Activated gamma-delta T cell treated with anti-CD3 and anti-CD28 coated beads, Interleukin-2, amount 50 U/mL, for 16 hours (primary cell): ENCODE data around the gene INSYN2B.

Source experiments
- DNase-seq: peaks from one replicate; pipeline ENCODE4 v3.0.0-alpha.2; 2020; ENCODE audit warnings: low read depth

Gene INSYN2B

DNA sequence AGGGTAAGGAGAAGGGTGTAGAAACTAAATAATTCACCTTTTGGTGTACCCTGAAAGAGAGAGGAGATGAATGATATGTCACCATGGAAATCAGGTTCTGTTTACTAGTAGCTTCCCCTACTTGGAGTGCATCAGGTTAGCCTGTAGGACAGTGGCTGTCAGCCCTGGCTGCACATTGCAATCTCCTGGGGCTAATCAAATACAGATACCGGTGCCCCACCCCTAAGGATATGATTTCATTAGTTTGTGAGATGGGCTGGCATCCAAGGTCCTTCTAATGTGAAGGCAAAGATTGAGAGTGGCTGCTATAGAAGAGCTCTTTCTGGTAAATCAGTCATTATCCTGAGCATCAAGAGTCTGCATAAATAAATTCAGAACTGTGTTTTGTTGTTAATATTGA is 47.2 kb downstream of the INSYN2B start:
- DNase-seq = no peak

DNA sequence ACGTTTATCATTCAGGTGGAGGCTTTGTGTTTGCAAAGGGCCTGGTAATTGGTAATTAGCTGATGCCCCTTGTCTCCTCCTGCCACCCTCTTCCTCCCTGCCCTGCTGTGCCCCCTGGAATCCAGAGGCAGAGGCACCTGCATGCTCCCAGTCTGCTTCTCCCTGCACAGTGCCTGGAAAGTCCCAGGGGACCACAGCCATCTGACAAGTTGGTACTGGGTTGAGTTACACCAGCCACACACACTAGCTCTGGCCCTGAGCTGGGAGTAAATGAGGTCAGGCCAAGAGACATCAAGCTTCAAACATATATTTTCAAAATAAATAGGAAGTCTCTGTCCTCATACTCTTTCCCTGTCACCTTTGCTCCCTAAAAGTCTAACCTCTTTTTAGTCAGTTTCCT is 56.3 kb downstream of the INSYN2B start:
- DNase-seq = no peak

- DNase-seq = no peak
These were observed 57.8 kb downstream of the INSYN2B start for GRCh38 chr5:169922474-169922873.

DNA sequence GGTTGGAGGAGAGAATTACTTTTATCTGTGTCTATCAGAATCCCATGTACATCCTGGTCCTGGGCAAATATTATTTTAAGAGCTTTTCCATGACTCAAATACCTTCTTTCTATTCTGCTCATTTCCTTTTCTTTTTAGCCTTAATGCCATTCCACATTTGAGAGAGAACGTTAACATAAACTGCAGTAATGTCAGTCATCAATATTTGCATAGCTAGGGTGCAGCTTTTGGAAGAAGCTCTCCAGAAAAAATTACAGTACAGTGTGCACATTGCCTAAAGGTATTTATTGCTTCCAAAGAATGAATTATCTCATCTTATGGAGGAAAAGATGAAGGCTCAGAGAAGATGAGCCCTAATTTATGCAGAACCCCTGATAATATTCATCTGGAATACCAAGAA is 58.3 kb downstream of the INSYN2B start:
- no peak for DNase-seq

GRCh38 chr5:169921384-169921783 is 58.9 kb downstream of the INSYN2B start:
- no peak for DNase-seq

DNA sequence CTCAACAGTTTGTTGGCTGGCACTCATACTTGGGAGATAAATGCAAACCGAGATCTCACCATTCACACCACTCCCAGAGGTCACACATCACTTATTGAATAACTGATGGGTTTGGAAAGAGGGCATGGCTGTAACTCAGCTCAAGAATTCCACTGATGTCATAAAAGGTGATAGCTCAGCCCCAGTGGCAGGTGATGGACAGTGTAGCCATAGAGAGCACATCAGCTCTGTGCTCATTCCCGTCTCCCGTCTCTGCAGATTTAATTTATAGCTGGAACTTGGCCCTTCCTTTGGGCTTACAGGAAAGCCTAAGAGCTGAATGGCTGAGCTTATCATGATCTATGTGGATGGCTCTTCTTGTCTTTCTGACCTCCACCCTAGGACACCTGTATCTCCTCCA is 59.8 kb downstream of the INSYN2B start:
- DNase-seq = no peak

GRCh38 chr5:169918228-169918627 is 62.1 kb downstream of the INSYN2B start:
- DNase-seq = no peak

DNA sequence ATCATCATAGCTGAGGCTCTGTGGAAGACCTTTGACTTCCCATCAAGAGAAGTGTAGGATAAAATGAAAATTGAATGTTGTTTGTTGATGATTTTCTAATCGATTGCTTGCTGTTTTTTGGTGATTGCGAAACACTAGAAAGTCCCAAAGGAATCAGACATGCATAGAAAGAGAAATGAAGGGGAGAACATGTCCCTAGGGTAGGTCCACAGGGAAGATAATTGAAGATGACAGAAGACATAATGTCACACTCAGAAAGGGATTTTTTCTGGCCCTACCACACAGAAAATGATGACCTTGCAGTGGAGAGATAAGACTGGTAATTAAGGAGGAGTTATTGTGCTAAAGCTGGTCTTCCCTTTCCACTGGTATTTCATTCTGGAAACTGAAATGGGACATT is 62.8 kb downstream of the INSYN2B start:
- no peak for DNase-seq

DNA sequence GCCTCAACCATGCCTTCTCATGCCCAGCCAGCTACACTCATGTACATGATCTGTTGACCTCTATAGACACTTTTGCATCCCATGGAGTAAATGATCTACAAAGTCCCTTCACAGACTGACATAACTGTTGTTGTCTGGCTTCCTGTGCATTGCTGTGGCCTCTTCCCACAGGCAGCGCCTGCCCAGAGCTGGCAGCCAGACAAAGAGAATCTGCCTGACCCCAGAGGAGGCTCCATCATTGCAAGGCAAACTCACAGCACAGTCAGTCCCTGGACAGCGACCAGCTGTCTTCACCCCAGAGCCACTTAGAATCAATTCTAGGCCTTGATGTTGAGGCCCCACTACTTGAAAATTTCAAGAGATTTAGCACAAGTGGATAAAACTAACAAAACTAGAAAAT is 65.5 kb downstream of the INSYN2B start:
- no peak for DNase-seq

DNA sequence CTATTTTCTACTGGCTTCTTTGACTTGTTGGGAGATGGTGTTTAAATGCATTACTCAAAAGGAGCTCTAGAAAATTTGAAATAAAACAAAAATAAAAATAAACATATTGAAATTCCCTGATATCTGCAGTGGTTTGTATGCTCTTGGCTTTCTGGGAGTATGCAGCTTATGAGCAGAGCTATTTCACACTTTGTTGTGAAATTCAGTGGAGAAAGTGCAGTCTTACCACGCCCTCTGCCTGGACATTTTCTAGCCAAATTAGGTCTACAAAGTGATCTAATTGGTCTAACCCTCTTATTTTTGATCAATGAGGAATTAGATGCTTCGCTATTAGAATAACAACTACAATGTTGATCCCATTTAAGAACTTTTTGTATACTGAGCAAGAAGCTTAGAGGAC is 66.8 kb downstream of the INSYN2B start:
- DNase-seq = no peak

DNA sequence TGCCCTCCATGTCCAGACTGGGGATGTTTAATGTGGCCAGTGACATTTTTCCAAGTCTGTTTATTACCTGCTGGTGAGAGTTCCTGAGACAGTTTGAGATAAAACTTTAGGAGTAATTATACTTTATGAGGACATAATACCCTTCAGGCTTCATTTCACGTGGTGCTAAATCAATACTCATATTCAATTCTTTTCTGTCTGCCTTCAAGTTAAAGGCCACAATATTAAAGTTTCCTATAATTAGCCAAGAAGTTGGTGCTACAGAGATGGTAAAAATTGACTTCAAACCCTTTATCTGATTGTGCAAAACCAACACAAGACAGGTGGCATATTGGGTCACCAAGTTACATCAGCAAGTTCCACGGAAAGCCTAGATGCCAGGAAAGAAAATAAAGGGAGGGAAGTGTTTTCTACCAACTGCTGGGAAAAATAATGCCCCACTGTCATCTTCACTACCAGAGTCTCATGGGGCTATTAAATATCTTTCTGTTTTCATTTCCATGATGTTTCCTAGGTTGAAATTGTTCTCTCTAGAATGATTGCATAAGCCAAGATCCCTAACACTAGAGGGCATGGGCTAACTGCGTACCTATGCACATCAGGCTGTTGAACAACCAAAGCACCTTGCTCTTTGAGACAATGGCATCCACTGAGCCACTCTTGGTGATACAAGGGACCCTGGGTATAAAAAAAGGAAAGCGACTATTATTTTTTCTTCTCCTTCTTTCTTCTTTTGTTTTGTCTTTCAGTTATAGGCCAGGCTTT is 68.7 kb downstream of the INSYN2B start:
- DNase-seq = no peak

GRCh38 chr5:169910393-169910792 is 69.9 kb downstream of the INSYN2B start:
- DNase-seq = no peak

DNA sequence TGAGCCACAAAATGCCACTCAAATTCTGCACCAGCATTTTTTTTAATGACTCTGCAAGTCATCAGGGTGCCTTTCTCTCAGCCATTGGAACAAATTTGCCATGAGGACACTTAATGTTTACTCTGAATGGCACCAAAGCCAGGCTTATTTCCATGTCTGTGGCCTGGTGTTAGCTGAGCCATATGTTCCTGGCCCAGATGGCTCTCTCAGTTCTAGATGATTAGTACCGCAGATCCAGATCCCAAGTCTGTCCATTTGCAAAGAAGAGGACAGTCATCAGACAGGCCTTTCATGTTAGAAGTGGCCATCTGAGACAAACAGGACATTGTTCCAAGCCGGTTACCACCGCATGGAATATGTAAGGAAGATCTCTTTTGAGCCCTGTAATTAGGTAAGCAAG is 70.3 kb downstream of the INSYN2B start:
- DNase-seq = no peak

GRCh38 chr5:169908864-169909263 is 71.4 kb downstream of the INSYN2B start:
- DNase-seq = no peak

DNA sequence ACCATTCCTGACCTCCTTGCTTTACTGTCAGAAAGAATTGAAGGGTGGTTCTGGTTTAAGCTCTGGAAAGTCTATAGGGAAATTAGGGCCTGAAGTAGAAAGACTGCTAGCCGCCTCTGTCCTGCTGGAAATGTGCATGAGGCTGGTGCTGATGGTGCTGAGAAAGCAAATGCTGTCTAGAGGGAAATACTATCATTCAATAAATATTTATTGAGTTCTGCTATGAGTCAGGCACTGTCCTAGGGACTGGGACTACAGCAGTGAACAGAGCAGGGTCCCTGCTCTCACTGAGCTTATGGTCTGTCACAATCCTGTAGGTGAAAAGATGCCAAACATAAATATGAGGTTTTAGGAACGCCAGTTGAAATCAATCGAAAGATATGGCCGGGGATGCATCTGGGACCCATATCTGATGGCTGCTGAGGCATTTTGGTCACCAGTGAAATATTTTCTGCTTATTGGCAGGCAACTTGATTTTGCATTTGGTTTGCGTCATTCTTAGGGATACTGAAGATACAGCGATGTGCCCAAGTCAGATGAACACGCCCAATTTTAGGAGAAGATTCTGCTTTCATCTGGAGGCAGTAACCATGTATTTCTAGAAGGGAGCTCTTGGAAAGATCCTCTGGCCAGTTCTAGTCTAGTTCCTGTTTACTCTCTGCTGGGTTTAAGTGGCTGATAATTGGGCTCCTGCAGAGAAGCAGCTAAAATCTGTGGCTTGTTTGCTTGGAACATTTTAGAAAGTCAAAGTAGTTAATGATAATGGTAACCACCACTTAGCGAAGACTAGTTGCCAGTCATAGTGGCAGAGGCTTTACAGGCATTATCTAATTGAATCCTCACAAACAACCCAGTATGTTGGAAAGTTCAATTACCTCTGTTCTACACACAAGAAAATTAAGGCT is 73.3 kb downstream of the INSYN2B start:
- no peak for DNase-seq

DNA sequence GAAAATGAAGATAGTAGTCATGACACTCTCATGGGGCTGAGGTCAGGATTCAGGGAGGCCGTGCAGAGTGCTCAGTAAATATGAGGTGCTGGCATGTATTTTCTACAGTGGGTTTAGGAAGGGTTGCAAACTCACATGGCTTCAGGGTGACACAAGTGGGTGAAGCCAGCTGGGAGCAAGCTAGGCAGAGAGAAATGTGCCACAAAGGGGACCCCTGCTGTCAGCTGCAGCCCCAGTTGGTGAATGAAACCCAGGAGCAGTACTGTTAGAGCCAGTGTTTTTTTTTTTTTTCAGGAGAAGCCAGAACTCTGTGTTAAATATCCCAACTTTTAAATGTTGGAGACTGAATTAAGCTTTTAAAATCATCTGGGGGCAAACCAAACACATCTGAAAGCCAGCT is 75.3 kb downstream of the INSYN2B start:
- no peak for DNase-seq

DNA sequence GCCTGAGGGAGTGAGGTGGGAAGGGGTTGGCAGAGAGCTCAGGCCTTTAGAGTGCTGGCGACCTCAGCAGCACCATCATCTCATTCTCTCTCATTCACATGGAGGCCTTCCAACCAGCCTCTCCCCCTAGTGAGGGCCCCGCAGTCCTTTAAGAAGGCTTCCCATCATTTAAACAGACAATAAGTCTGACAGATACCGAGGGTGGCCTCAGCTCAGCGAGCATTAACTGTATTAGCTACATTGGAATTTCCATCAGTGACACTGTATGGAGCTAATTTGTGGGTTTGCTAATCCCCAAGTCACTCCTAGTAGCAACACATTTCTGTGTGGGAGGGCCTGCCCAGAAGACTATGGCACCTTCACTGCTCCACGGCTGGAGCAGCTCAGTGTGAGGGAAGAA is 75.8 kb downstream of the INSYN2B start:
- no peak for DNase-seq

GRCh38 chr5:169904059-169904458 is 76.2 kb downstream of the INSYN2B start:
- DNase-seq = no peak

GRCh38 chr5:169901896-169902295 is 78.4 kb downstream of the INSYN2B start:
- no peak for DNase-seq

DNA sequence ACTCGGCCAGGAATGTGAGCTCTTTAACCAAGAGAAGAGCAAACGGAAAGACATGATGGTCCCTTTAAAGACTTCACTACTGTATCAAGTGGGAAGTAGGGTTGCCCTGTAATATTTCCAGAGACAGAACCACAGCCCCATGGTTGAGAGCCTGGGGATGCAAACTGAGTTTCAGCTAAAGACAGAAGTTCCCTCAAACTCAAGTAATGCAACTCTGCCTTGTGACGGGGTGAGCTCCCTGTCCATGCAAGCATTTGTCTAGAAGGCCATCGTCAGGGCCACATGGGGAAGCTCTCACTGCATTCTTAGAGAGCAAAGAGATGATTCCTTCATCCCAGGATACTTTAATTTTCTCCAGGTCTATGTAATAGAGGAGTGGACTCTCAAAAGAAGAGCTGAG is 82.8 kb downstream of the INSYN2B start:
- DNase-seq = no peak

DNA sequence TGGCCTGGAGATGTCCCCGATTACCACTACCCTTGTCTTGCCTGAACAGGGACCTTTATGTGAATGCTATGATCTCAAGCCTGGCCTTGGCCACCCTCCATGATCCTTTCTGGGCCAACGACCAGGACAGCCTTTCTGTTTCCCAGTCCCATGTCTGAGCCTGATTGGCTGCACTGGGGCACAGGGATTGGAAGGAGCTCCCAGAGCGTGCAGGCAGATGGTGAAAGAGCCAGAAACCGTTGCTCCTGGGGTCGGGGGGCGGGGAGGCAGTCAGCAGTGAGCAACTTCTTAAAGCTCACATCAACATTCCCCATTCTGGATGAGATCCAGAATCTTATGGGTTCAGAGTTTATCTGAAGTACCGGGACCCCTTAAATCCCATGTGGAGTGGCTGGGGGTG is 84.4 kb downstream of the INSYN2B start:
- no peak for DNase-seq

- no peak for DNase-seq
These were observed 86.7 kb downstream of the INSYN2B start for GRCh38 chr5:169893571-169893970.

DNA sequence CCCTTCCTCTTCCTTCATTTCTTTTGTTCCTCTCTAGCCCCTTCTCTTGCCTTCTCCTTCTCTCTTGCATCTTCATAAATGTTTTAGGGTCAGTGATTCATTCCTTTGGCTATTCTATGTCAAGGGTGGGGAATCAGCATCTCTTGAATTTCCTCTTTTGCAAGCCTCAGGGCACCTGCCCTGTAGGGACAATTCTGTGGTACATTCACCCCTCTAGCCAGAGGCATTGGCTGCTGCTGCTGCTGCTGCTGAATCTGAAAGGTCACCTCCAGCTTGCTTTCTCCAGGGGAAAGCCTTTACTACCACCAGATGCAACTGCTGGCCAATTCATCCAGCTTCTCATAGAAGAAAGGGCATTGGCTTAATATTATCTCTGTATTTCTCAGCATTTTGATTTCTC is 87.3 kb downstream of the INSYN2B start:
- no peak for DNase-seq
